GM19328 (cell line): ENCODE data around the gene ZBTB20.

Experiments
- ATAC-seq: cut with Tn5 transposase; IDR thresholded peaks from one replicate; pipeline ENCODE4 v1.9.1; 2021; ENCODE audit warnings: mild to moderate bottlenecking, moderate library complexity; ENCODE audit not compliant: unreplicated experiment

ZBTB20 gene

DNA sequence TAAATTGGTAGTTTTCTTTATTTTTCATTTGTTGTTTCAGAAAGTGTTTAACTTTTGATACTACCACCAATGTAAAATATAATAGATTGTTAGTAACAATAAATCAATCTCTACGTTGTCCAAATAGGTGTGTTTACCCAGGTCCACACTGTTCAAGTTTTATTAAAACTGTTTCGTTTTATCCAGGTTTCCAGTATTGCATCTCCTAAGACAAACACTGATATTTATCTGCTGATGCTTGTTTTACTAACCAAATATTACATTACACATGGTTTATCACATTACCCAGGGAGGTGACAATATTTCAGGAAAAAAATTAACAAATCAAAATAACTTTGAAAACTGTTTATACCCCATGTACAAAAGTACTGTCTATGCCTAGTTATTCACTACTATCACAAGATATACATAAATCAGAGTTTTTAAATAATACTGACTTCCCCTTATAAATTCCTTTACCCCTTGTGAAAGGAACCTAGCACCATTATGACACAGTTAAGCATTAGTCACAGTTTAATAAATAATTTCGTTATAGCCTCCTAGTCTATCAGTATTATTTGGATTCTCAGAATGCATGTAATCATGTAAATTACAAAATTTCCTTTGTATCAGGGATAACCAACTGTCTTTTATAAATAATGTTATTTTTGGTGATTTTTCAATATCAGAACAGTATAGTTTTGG, 205.3 kb downstream of the ZBTB20 start:
- no peak for ATAC-seq

DNA sequence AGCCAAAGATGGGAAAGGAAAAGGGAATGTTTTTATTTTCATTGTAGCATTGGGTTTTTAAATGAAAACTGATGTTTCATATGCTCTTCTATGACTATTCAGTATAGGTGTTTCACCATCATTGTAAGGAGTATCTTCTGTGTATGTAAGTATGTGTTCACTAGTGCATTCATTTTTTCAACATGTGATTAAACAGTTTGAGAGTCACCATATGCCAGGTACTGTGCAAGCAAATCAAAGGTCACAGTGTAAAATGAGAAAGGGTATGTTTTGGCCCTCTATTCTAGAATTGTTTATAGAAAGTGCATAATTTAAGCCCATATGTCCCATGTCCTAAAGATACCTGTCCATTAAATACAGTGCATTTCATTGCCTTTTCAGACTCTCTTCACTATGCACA, 207.2 kb downstream of the ZBTB20 start:
- no peak for ATAC-seq

DNA sequence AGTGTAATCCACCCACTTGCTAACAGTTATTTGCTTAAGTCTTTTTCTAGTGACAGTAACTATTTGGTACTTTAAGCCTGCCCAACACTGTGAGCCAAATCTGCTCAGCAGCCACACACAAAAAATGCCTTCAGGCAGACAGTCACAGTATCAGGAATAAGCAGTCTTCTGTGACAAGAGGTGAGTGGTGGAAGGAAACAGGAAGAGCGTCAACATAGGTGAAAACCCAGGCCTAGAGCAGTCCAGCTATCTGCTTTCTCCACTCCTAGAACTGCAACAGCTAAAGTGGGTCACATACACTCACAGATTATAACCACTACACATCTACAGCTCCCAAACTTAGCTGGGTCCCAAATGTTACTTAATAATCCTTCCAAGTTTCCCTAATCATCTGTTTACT, 213.7 kb downstream of the ZBTB20 start:
- no peak for ATAC-seq

DNA sequence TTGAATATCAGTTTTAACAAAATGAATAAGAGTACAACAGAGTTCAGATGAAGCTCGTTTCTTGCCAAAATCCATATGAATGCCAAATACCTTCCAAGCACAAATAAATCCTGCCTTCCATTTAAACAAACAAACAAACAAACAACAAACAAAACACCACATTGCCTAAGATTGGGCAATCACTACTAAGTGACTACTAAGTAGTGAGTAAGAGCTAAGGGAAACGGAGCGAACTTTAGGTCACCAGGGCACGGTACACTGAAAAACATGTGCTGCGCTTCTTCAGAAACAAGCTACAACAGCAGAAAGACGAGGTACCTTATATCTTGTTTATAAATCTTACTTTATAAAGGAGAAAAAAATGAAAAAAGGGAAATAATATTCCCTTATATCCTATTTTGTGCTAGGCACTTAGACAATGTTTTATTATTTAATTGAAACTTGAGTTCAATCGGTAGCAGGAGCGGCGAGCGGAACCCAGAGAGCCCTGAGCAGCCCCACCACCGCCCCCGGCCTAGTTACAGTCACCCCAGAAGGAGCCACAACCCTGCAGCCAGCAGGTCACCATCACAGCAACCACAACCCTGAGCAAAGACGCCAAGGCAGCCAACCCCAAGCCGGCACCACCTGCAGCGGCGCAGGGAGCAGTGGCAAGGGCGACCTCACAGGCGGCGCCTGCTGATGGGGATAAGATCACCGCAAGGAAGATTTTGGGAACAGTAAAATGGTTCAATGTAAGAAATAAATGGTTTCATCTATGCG, 216.9 kb downstream of the ZBTB20 start:
- no peak for ATAC-seq

DNA sequence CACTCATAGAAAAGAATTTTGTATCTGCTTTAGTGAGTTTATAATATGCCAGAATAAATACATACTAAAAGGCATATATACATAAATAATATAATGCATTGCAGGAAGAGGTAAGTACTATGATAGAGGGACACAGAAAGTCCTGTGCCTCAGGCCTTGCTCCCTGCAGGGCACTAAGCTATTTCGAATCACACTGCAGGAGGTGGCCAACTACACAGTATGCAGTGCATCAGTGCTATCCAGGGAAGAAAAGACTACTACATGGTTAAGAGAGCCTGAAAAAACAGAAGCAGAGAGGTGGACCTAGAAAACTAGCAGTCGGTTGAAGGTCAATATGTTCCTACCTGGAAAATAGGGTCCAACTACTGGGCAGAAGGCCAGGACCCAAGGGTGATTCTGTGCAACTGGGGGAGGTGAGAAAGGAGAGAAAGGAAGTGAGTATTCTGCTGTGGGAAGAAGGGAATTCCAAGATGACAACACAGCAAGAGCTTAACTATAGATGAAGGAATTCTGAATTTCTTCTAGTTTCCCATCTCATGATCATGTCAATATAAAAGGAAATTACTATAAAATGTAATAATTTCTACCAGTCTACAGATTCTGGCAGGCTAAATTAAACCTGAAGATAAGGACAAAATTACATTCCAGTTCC, 218.0 kb downstream of the ZBTB20 start:
- ATAC-seq = no peak

DNA sequence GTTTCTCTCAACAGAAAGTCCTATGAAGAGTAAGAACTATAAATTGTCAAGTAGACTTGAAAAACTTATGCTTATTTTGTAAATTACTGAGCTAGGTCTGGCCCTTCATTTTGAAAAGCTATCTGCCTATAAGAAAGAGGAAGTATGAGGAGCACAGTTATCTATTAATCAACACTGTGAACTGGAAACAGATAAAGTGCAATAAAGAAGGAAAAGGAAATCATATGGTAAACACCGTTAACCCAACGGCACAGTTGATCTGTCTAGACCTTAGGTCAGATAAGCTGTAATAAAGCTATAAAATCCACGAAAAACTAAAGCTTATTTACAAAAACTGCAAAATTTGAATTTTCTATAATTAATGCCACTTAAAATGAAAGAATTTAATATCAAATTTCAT, 242.5 kb downstream of the ZBTB20 start:
- no peak for ATAC-seq

DNA sequence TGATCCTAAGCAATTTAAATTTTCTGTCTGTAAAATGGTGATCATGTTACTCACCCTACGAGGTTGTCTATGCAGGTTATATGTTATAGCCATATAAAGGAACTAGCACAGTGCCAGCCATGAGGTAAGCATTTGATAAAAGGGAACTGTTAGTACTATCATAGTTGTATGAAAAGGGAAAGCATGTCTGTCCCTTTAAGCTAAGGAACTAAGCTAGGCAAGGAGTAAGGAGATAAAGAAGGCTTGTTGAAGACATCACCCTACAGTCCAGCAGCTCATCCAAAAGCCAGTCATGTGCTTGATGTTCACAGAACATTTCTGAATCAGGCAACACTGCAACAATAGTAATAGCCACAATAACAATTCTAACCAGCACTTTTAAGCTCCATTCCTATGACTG, 243.9 kb downstream of the ZBTB20 start:
- ATAC-seq = no peak

DNA sequence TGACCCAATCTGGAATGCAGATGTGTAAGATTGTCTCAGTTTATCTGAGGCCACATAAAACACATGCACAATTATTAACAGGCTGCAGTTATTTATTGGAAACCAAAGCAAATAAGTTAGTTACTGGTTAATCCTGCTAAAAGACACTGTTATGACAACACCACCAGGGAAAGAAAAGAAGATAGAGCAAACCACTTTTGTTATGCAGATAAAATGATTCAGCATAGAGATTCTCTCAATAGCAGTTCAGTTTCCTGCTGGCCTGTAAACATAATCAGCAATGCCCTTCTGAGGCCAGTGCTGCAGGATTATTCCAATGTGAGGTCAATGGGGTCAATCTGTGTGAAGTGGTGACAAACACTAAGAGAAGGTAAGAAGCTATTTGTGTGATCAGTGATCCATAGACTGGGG, 244.4 kb downstream of the ZBTB20 start:
- no peak for ATAC-seq

DNA sequence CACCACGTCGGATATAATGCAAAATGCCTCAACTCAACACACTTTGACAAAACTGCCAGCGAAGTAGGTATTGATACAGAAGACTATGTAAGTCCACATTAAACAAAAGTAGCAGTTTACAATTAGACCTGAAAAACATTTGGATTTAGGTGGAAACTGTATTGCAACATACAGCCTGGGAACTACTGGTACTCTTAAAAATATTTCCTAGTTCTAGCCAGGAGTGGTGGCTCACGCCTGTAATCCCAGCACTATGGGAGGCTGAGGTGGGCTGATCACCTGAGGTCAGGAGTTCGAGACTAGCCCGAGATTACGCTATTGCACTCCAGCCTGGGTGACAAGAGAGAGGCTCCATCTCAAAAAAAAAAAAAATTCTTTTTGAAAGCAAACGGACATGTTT, 246.2 kb downstream of the ZBTB20 start:
- no peak for ATAC-seq

DNA sequence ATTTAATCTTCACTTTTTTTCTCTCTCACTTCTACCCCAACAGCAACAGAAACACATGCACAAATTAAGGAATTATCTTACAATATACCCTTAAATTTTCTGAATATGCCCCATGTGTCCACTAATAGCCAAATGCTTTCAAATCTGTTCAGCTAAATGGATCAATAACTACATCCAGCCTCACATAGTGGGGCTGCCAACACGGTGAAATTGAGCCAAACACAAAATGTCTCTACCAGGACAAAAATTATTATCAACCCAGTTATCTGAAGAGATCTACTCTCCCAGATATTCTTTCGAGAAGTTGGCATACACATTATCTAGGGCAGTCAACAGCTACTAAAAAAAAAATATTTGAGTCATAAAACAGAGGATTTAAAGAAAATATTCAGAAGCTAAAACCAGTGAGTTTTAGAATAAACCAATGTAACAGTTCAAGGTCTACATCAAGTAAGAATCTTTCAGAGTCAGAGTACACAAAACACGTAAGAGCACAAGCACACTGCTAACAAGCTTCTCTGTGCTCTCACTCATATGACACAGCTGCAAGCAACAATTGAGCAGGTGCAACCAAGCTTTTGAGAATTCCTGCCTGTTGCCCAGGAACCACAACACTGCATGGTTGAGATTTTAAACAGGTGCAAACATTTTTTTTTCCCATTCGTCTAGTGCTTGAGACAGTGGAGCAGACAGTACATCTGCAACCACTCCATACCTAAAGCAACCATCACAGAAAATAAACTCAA, 247.7 kb downstream of the ZBTB20 start:
- no peak for ATAC-seq

DNA sequence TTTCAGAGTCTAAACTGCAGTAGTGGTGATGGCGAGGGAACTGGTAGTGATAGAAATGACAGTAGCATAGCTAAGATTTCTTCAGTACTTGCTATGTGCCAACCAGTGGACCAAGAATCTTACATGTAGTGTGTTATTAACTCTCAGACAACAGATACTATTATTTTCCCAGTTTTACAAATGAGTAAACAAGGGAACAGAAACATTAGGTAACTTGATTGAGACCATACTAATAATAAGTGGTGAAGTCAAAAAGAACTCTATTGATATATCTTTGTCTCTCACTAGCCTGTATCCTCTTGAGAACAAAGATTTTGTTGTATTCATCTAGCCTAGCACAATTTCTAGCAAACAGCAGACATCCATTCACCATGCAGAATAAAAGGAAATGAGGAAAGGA, 250.1 kb downstream of the ZBTB20 start:
- ATAC-seq = no peak

DNA sequence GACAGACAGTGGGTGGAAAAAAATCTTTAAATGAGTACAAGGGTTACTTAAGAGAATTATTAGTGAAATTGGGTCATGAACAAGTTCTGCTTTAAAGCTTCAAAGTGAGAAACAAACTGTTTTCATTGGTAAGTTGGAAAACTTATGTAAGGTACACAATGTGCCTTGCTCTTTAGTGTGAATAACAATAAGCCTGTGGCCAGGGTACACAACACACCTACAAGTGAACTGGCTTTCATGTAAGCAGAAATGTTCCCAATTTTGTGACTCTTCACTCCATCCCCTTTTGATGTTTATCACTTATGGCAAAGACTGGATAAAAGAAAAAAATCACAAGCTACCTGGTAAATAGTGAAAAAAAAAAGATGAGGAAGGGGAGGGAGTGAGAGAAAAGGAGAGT, 253.7 kb downstream of the ZBTB20 start:
- no peak for ATAC-seq

DNA sequence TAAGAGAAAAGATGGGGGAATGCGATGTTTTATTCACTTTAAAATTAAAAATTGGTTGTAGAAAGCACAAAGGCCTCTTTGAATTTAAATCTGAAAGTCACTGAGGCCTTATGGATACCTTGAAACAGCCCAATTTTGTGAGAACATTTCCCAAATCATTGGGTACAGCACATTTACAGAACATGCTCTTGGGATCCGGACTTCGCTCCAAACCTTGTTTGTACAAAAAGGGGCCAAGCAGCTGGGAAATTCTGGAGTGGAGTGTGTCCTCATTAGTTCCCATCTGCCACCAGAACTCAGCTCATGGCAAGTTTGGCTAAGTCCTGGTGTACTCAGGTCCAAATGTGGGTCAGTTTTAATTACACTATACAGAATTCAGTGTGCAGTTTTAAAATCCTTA, 254.2 kb downstream of the ZBTB20 start:
- no peak for ATAC-seq

DNA sequence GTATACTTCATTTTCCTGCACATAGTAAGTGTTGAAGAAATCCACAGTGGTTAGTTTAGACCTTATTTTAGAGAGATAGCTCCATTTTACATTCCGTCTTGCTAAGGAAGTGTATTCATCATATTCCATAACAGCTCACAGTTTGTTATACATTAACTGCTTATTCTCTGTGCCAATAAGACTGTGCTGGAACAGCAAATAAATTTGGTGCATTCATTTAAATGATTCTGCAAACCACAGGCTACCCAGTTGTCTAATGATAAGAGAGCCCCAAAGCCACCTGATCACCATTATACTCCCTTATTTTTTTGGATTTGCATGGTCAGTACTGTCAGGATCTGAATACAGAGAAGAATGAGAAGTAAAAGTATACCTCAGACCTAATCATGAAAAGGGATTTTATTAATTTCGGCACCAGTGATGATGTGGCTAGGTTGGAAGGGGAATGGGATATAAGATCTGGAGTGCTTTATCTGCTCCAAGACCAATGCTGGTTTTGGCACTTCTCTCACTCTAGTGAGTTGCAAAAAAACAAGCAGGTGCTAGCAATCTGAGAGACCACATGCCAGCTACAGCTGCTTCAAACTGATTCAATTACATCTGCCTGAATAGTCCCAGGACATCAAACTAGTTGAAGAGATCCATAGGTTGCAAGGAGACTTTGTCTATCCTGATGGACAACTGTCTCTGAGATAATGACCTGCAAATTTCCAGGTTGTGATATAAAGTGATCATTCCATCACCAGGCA, 254.8 kb downstream of the ZBTB20 start:
- ATAC-seq = no peak

DNA sequence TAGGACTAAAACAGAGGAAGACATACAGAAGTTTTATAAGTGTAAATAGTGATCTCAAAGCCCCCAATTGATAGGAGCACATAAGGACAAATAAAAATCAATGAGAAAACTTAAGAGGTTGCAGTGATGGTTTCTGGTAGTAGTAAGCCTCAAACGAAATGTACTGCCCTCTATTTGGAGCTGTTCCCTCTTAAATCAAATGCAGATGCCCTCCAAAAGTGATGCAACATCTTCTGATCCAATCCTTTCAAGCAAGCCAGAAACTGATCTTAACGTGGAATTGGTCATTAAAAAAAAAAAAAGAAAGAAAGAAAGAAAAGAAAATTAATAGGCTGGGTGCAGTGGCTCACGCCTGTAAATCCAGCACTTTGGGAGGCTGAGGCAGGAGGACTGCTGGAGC, 259.3 kb downstream of the ZBTB20 start:
- ATAC-seq = no peak

DNA sequence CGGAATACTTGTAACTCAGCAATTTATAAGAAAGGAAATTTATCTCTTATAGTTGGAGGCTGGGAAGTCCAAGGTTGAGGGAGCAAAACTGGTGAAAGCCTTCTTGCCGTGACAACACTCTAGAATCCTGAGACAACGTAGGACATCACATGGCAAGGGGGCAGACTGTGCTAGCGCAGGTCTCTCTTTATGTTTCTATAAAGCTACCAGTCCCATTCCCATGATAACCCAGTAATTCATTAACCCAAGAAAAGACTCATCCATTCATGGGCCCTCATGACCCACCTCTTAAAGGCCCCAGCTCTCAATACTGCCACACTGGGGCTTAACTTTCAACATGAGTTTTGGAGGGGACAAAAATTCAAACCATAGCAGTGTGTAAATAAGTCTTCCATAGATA, 260.2 kb downstream of the ZBTB20 start:
- ATAC-seq = no peak

DNA sequence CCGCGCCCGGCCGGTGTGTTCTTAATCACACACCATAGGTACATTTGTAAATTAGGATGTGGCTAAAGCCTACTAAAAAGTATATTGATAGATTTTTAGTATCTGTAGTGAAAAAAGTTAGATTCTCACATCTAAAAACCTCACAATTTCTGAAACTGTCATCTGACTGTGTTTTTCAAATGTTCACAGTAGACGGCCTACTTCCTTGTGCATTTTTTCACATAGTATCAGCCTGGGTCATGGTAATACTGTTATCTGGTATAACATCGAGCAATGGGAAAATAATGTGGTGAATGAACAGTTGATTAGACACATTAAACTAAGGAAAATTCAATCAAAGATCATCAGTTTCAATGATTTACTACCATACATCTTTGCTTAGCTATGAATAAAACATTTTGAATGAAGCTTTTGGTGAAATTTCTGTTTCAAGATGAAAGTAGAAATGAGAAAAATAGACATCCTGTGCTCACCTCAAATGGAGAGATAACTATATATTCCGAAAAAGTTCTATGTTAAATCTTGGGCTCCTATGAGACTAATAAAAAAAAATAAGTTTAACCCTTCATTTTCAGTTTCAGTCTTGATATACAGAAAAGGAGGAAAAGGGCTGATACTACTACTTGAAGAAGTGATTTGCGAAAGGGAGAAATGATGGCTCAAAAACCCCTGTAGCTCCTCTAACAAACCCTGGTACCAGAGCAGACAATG, 262.7 kb downstream of the ZBTB20 start:
- no peak for ATAC-seq

DNA sequence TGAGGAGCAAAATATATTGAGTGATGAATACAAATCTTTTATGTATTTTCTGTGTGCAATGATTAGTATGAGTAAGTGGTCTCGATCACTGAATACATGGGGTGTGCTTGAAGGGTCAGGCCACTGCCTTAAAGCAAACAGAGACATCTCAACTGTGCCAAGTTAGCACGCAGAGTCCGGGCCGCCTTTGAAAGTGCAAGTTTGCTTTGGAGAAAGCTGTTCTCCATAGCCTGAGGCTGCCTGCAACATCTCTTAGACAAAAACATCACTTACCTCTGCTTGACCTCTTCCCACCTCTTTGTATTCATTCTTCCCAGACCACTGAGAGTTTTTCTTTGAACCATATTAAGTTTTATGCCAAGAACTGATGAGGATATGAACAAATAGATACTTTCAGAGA, 267.0 kb downstream of the ZBTB20 start:
- ATAC-seq = no peak

DNA sequence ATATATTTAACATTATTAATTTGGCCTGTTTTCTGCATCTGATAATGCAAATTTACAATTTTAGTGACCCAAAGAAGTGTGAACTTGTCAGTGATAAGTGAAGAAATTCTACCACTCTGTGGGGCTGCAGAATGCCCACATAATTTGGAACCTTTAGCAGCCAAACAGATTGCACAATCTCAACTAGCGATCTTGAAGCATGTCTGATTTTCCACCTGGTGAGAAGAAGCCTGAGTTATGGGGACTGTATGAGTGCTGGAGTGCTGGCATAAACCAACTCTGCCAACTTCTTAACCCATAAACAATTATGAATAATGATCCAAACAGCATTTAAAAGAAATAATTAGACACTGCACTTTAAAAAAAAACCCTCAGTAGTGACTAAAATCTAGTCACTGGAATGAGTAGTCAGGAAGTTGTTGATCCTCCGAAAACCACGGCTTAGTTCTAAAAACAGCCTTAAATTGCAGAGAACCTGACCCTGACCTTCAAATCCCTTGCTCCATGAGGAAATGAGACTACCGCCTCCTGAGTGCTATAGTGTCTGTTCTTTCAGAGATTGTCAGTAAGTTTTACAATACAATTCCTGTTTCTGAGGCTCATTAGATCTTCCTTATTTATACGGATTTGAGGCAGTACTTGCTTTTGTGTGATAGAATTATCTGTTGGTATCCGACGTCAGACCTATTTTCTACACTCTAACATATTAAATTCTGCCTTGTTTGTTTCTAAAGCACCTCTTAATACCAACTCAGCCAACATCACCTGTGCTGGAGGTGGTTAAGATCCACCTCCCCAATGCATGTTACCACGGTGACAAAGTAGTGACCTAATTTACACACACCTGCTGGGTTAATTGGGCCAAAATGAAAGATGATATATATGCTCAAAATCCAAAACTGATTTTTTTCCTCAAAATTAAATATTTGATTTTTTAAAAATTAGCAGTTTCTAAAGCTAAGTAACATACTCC, 267.7 kb downstream of the ZBTB20 start:
- ATAC-seq = no peak
